AG09309 (cell line): ENCODE data around the gene RASA3.

Source experiments
- DNase-seq: peaks from one replicate; pipeline ENCODE4 v3.0.0-alpha.2; 2010; ENCODE audit warnings: low read depth
- H3K4me3 ChIP-seq: 2 replicates; pipeline ENCODE4 v1.5.1; 2011; ENCODE audit warnings: mild to moderate bottlenecking, low read depth, low read length, moderate library complexity; ENCODE audit not compliant: control insufficient read depth
- TF ChIP-seq, protein P1 (sequence below): IDR thresholded peaks from 2 replicates; pipeline ENCODE4 v1.5.1; 2011; ENCODE audit warnings: mild to moderate bottlenecking, low read depth, low read length, inconsistent platforms; ENCODE audit not compliant: insufficient read depth, control insufficient read depth; ENCODE audit errors: missing control alignments

Gene RASA3

DNA sequence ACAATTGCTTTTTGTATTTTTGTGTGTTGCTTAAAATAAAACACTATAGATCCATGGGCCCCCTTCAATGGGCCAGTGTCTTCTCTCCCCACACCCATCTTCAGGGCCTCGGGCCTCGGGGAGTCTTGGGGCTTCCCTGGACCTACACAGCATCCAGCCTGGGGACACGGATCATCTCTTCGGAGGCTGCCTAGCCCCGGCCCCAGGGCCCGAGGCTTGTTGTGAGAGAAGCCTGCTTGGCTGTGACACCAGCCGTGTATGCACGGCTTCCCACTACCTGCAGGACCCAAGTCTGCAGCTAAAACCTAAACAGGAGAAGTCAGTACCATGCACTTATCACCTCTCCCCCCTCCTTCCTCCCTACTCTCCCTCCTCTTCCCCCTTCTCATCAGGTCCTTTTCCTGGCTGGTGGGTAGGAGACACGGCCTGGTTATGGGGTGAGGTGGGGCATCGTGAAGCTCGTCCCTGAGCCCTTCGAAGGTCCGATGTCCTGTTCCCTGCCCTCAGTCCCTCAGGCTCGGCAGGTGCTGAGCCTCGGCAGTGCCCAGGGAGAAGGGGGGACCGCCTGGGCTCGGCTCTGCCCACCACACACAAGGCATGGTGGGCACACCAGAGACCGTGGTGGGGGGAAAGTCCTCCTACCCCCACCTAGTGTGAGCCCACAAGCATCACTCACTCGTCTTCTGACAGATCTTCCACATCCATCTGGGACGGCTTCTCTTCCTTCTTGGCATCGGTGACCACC is 168.0 kb downstream of the RASA3 start:
- TF ChIP-seq, protein P1, sequence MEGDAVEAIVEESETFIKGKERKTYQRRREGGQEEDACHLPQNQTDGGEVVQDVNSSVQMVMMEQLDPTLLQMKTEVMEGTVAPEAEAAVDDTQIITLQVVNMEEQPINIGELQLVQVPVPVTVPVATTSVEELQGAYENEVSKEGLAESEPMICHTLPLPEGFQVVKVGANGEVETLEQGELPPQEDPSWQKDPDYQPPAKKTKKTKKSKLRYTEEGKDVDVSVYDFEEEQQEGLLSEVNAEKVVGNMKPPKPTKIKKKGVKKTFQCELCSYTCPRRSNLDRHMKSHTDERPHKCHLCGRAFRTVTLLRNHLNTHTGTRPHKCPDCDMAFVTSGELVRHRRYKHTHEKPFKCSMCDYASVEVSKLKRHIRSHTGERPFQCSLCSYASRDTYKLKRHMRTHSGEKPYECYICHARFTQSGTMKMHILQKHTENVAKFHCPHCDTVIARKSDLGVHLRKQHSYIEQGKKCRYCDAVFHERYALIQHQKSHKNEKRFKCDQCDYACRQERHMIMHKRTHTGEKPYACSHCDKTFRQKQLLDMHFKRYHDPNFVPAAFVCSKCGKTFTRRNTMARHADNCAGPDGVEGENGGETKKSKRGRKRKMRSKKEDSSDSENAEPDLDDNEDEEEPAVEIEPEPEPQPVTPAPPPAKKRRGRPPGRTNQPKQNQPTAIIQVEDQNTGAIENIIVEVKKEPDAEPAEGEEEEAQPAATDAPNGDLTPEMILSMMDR: no peak
- DNase-seq: no peak

DNA sequence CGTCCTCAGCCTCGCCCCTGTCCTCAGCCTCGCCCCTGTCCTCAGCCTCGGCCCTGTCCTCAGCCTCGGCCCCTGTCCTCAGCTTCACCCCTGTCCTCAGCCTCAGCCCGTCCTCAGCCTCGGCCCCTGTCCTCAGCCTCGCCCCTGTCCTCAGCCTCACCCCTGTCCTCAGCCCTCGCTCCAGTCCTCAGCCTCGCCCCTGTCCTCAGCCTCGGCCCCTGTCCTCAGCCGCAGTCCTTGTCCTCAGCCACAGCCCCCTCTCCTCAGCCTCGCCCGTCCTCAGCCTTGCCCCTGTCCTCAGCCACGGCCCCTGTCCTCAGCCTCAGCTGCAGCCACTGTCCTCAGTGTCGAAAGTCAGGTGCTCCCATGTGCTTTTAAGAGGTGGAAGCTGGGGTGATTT is 169.0 kb downstream of the RASA3 start:
- H3K4me3 ChIP-seq: no peak overlapping the region
- TF ChIP-seq, protein P1: no peak
- DNase-seq: no peak

More for the DNA sequence above, 168.0 kb downstream of the RASA3 start:
- no peak overlapping the region for H3K4me3 ChIP-seq

DNA sequence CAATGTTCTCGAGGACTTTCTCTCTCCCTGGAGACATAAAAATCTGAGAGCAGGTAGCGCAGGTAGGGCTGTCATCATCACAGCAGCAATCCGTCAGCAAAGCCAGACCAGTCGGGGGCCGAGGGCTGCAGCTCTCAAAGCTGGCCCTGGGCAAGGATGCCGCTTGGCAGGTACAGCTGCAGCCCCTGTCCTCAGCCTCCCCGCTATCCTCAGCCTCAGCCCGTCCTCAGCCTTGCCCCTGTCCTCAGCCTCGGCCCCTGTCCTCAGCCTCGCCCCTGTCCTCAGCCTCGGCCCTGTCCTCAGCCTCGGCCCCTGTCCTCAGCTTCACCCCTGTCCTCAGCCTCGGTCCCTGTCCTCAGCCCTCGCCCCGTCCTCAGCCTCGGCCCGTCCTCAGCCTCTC is 169.4 kb downstream of the RASA3 start:
- no peak overlapping the region for H3K4me3 ChIP-seq
- no peak for DNase-seq
- TF ChIP-seq, protein P1: no peak

DNA sequence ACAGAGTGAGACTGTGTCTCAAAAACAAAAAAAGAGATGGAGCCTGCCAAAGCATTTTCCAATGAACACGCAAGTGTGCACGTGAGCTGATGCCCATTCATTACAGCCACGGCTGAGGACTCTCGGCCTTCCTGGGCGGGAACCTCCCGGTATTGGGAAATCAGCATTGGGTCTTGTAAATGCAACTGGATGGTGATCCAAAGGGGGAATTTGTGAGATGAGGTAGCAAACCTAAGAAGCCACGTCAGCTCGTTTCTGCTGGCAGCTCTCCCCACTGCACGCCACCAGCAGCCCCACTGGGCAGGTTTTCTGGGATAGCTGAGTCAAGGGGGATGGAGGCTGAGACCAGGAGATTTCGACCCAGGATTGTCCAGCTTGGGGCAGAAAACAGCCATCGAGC is 170.0 kb downstream of the RASA3 start:
- TF ChIP-seq, protein P1: no peak
- DNase-seq: no peak
- no peak overlapping the region for H3K4me3 ChIP-seq

DNA sequence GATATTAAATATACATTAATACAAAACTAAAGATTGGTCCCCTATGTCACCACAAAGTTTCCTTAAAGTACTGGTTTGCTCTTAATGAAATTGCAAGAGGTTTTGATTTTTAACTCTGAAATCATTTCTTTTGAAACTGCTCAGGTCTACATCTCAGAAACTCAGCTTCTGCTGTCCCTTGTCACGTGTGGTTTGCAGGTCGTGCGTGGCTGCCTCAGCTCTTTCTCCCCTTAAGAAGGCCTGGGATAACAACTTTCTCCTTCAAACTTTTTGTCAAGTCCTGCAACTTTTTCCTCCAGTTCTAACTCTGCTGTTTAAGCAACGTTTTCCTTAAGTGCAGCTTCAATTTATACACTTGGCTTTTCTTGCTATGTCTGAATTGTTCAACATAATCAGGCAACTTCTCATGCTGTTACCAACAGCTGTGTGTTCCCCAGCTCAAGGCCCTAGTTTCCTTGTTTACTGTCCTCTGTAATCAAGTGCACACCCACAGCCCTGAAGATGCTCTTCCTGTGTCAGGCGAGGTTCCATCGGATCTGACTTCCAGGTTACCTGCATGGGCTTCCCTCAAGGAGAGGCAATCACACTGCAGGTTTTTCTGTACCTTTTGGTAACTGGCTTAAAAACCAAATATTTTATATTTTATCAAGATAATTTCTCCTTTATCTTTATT is 172.0 kb downstream of the RASA3 start:
- DNase-seq: no peak
- TF ChIP-seq, protein P1: no peak
- no peak overlapping the region for H3K4me3 ChIP-seq

DNA sequence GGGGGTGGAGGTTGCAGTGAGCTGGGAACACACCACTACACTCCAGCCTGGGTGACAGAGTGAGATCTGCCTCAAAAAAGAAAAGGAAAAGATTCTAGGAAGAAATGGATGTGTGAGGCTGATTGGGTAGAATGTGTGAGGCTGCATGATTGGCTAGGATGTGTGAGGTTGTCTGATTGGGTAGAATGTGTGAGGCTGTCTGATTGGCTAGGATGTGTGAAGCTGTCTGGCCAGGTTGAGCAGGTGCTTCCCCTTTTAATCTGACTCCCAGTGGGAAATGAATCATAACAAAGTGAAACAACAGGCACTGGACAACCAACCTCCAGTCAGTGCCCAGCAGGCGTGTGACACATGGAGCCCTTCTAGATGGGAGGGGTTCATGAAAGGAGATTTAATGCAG is 173.2 kb downstream of the RASA3 start:
- no peak overlapping the region for H3K4me3 ChIP-seq
- TF ChIP-seq, protein P1: no peak

More for the DNA sequence above, 173.2 kb downstream of the RASA3 start:
- no peak for DNase-seq
